Measurements from ENCODE around the gene UBR2.
"Not testable (repeated sequence)": the region's sequence is repeated elsewhere in the genome, so short reads cannot be mapped to it uniquely, and the experiment has no call there.

Gene UBR2

DNA sequence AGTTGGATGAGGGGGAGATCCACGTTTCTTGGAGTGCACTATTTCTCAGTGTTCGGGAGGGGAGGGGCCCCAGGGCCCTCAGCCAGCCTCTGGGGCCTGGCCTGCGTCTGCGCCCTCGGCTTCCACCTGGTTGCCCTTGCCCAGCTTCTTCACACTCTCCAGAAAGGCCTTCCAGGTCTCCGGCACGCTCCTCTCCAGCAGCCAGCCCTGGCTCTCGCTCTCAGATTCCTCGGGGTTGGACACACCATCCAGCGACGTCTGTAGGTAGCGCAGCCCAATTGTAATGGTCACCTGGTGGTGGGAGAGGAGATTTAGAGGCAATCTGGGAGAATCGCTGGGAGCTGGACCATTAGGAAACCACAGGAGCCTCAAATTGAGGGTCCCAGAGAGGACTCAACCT, 134.4 kb downstream of the UBR2 start:
- H3K4me1 ChIP-seq (ENCODE audit: control insufficient read depth in 5 of 5, insufficient read depth in 5 of 5, low read length in 5 of 5): peaks cover 0 to 14% (median 12%) of the 10 kb centered on the region in 5 donors
- no peak overlapping the region for H3K27ac ChIP-seq (ENCODE audit: low read depth, low read length)
- no peak overlapping the region for H3K4me3 ChIP-seq (ENCODE audit: low read depth in 1 of 5, low read length in 5 of 5)
- no peak overlapping the region for H3K9ac ChIP-seq (ENCODE audit: low read length in 5 of 5)
- no peaks in the 10 kb centered on the region for H3K27me3 ChIP-seq (ENCODE audit: control insufficient read depth in 5 of 5, insufficient read depth in 4 of 5, low read length in 5 of 5)
- peaks cover 3 to 11% (median 7%) of the 10 kb centered on the region in 5 donors for H3K36me3 ChIP-seq (ENCODE audit: control insufficient read depth in 5 of 5, insufficient read depth in 5 of 5, low read length in 5 of 5)
- H3K9me3 ChIP-seq (ENCODE audit: control insufficient read depth in 5 of 5, low read length in 5 of 5): no peaks in the 10 kb centered on the region

DNA sequence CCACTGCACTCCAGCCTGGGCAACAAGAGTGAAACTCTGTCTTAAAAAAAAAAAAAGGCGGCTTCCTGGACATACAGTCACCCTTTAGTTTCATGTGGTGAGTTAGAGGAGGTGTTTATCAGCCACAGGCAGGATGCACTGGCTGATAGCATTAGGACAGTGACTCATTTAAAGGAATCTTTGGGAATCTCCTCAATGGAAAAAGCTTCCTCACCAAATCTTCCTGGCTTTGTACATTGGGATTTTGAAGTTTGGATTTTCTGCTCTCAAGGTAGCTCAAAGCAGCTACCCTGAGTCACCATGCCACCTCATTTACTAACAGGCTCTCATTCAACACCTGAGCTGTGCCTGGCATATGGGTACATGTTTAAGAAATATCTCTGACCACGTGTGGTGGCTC, 138.4 kb downstream of the UBR2 start:
- no peak overlapping the region for H3K9ac ChIP-seq (ENCODE audit: low read length in 5 of 5)
- H3K27me3 ChIP-seq (ENCODE audit: control insufficient read depth in 5 of 5, insufficient read depth in 4 of 5, low read length in 5 of 5): no peaks in the 10 kb centered on the region
- H3K36me3 ChIP-seq (ENCODE audit: control insufficient read depth in 5 of 5, insufficient read depth in 5 of 5, low read length in 5 of 5): no peaks in the 10 kb centered on the region
- H3K4me1 ChIP-seq (ENCODE audit: control insufficient read depth in 5 of 5, insufficient read depth in 5 of 5, low read length in 5 of 5): peaks cover 0 to 17% (median 12%) of the 10 kb centered on the region in 5 donors
- no peak overlapping the region for H3K27ac ChIP-seq (ENCODE audit: low read depth, low read length)
- no peaks in the 10 kb centered on the region for H3K9me3 ChIP-seq (ENCODE audit: control insufficient read depth in 5 of 5, low read length in 5 of 5)
- H3K4me3 ChIP-seq (ENCODE audit: low read depth in 1 of 5, low read length in 5 of 5): no peak overlapping the region

DNA sequence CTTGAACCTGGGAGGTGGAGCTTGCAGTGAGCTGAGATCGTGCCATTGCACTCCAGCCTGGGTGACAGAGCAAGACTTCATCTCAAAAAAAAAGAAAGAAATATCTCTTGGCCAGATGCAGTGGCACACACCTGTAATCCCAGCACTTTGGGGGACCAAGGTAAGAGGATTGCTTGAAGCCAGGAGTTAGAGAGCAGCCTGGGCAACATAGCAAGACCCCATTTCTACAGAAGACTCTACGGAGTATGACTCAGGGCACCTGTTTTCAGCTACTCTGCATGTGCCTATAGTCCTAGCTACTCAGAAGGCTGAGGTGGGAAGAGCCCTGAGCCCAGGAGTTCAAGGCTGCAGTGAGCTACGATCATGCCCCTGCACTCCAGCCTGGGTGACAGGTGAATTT, 139.0 kb downstream of the UBR2 start:
- not testable (repeated sequence) for H3K9ac ChIP-seq (ENCODE audit: low read length in 5 of 5); H3K36me3 ChIP-seq (ENCODE audit: control insufficient read depth in 5 of 5, insufficient read depth in 5 of 5, low read length in 5 of 5); H3K27ac ChIP-seq (ENCODE audit: low read depth, low read length); H3K9me3 ChIP-seq (ENCODE audit: control insufficient read depth in 5 of 5, low read length in 5 of 5); H3K27me3 ChIP-seq (ENCODE audit: control insufficient read depth in 5 of 5, insufficient read depth in 4 of 5, low read length in 5 of 5); H3K4me3 ChIP-seq (ENCODE audit: low read depth in 1 of 5, low read length in 5 of 5)
- H3K4me1 ChIP-seq (ENCODE audit: control insufficient read depth in 5 of 5, insufficient read depth in 5 of 5, low read length in 5 of 5): peaks cover 0 to 17% (median 12%) of the 10 kb centered on the region in 5 donors

DNA sequence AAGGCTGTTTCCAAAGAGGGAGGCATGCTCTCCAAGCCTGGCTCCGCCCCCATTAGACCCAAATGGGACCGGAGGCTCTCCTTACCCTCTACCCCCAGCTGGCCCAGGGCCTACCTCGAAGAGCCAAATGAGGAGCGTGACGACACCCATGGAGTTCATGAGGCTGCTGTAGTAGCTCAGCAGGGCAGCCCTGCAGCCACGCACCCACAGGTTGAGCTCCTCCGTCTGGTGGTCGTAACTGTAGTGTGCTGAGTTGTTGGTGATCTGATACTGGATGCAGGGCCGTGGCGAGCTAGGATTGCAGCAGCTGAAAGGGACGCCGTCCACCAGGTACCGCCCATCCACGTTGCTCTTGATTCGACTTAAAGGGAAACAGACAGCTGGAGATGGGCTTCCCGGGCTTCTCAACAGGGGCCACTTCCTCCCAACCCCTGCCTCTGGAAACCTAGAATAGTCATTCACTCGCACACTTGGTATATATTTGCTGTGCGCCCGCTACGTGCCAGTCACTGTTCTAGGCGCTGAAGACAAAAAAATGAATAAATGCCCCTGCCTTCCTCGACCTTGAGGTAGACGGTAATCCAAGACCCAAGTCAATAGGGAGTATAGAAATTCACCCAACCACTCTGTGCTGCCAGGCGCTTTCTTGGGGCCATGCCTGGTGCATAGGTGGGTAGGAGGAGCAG, 140.6 kb downstream of the UBR2 start:
- H3K27ac ChIP-seq (ENCODE audit: low read depth, low read length): no peak overlapping the region

DNA sequence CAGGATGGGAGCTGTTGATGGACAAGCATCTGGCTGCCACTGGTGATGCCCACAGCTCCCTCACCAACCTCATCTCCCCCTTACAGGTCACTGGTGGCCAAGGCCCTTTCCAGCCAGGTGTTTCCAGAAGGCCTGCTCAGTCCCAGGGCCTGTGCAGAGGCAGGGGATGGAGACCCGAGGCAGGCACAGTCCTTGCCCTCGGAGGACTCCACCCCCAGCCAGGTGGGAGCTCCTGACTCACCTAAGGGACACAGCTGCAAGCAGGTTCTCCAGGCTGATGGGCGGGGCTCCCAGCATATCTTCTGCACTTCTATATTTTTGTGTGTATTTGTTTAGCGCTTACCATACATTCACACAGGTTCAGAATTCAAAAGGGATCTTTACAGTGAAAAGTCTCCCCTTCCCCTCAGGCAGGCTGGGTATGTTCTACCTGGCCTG, 141.1 kb downstream of the UBR2 start:
- Histone ChIP-seq H3K9ac (ENCODE audit: low read length in 5 of 5) (no peak overlapping the region), H3K36me3 (ENCODE audit: control insufficient read depth in 5 of 5, insufficient read depth in 5 of 5, low read length in 5 of 5) (no peaks in the 10 kb centered on the region), H3K27ac (ENCODE audit: low read depth, low read length) (no peak overlapping the region), H3K9me3 (ENCODE audit: control insufficient read depth in 5 of 5, low read length in 5 of 5) (no peaks in the 10 kb centered on the region), H3K27me3 (ENCODE audit: control insufficient read depth in 5 of 5, insufficient read depth in 4 of 5, low read length in 5 of 5) (no peaks in the 10 kb centered on the region), H3K4me3 (ENCODE audit: low read depth in 1 of 5, low read length in 5 of 5) (peak overlapping the region in 1 of 5 donors; percentile 86), H3K4me1 (ENCODE audit: control insufficient read depth in 5 of 5, insufficient read depth in 5 of 5, low read length in 5 of 5) (peaks cover 0 to 17% (median 12%) of the 10 kb centered on the region in 5 donors)

More for the DNA sequence above, 140.6 kb downstream of the UBR2 start:
- Histone ChIP-seq H3K4me1 (ENCODE audit: control insufficient read depth in 5 of 5, insufficient read depth in 5 of 5, low read length in 5 of 5) (peaks cover 0 to 17% (median 12%) of the 10 kb centered on the region in 5 donors), H3K9ac (ENCODE audit: low read length in 5 of 5) (peak overlapping the region in 1 of 5 donors; percentile 42), H3K9me3 (ENCODE audit: control insufficient read depth in 5 of 5, low read length in 5 of 5) (no peaks in the 10 kb centered on the region), H3K27me3 (ENCODE audit: control insufficient read depth in 5 of 5, insufficient read depth in 4 of 5, low read length in 5 of 5) (no peaks in the 10 kb centered on the region), H3K36me3 (ENCODE audit: control insufficient read depth in 5 of 5, insufficient read depth in 5 of 5, low read length in 5 of 5) (no peaks in the 10 kb centered on the region), H3K4me3 (ENCODE audit: low read depth in 1 of 5, low read length in 5 of 5) (peak overlapping the region; percentile 48 to 86 (median 82))

DNA sequence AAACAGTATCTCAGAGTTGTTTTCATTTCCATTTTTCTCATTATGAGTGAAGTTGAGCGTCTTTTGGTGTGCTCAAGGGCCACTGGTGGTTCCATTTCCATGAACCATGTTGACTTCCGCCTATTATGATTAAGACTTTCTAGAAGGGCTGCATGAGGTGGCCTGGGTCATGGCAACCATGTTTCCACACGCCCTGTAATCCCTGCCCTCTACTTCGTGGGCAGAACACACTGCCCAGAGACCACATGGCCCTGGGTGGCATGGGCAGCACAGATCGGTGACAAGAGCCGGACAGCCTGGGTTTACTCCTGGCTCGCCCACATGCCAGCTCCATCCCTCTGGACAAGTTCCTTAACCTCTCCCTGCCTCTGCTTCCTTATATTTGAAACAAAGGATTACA, 143.8 kb downstream of the UBR2 start:
- no peak overlapping the region for H3K27ac ChIP-seq (ENCODE audit: low read depth, low read length)
- no peak overlapping the region for H3K4me3 ChIP-seq (ENCODE audit: low read depth in 1 of 5, low read length in 5 of 5)
- H3K4me1 ChIP-seq (ENCODE audit: control insufficient read depth in 5 of 5, insufficient read depth in 5 of 5, low read length in 5 of 5): peaks cover 0 to 17% (median 12%) of the 10 kb centered on the region in 5 donors
- no peaks in the 10 kb centered on the region for H3K27me3 ChIP-seq (ENCODE audit: control insufficient read depth in 5 of 5, insufficient read depth in 4 of 5, low read length in 5 of 5)
- no peak overlapping the region for H3K9ac ChIP-seq (ENCODE audit: low read length in 5 of 5)
- peaks cover 2 to 15% (median 11%) of the 10 kb centered on the region in 5 donors for H3K9me3 ChIP-seq (ENCODE audit: control insufficient read depth in 5 of 5, low read length in 5 of 5)
- no peaks in the 10 kb centered on the region for H3K36me3 ChIP-seq (ENCODE audit: control insufficient read depth in 5 of 5, insufficient read depth in 5 of 5, low read length in 5 of 5)

DNA sequence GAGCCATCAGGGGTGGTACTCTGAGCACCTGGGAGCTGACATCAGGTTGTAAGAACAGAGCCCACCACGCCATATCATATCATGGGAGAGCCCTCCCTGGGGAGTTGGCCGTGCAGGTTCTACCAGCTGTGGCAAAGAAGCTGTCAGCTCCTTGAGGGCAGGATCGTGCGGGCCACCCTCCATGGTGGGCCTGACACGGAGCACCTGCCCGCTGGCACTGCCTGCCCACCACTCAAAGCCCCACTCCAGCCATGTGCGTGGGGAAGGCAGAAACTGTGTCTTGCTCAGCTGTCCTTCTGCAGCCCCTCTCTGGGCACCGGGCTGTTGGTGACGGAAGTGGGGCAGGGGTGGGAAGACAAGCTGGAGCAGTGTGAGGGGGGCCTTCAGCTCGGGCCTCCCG, 144.3 kb downstream of the UBR2 start:
- Histone ChIP-seq H3K27me3 (ENCODE audit: control insufficient read depth in 5 of 5, insufficient read depth in 4 of 5, low read length in 5 of 5) (no peaks in the 10 kb centered on the region), H3K4me3 (ENCODE audit: low read depth in 1 of 5, low read length in 5 of 5) (no peak overlapping the region), H3K27ac (ENCODE audit: low read depth, low read length) (no peak overlapping the region), H3K4me1 (ENCODE audit: control insufficient read depth in 5 of 5, insufficient read depth in 5 of 5, low read length in 5 of 5) (peaks cover 0 to 17% (median 12%) of the 10 kb centered on the region in 5 donors), H3K9ac (ENCODE audit: low read length in 5 of 5) (no peak overlapping the region), H3K9me3 (ENCODE audit: control insufficient read depth in 5 of 5, low read length in 5 of 5) (peaks cover 2 to 15% (median 11%) of the 10 kb centered on the region in 5 donors), H3K36me3 (ENCODE audit: control insufficient read depth in 5 of 5, insufficient read depth in 5 of 5, low read length in 5 of 5) (no peaks in the 10 kb centered on the region)

DNA sequence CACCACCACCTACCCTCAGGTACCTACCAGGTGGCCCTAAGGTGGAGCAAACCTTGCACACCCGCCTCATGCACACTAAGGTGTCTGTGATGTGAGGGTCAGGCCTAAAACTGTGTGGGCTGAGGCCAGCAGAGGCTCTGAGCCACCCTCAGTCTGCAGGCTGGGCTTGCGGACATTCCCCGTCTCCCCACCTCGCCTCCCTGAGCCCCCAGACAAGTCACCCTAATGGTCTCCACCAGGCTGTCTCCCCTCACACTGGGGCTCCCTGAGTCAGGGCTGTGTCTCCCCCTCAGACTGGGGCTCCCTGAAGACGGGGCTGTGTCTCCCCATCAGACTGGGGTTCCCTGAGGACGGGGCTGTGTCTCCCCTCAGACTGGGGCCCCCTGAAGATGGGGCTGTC, 146.0 kb downstream of the UBR2 start:
- Histone ChIP-seq H3K9me3 (ENCODE audit: control insufficient read depth in 5 of 5, low read length in 5 of 5) (peaks cover 2 to 15% (median 11%) of the 10 kb centered on the region in 5 donors), H3K27ac (ENCODE audit: low read depth, low read length) (no peak overlapping the region), H3K27me3 (ENCODE audit: control insufficient read depth in 5 of 5, insufficient read depth in 4 of 5, low read length in 5 of 5) (no peaks in the 10 kb centered on the region), H3K36me3 (ENCODE audit: control insufficient read depth in 5 of 5, insufficient read depth in 5 of 5, low read length in 5 of 5) (no peaks in the 10 kb centered on the region), H3K4me1 (ENCODE audit: control insufficient read depth in 5 of 5, insufficient read depth in 5 of 5, low read length in 5 of 5) (peaks cover 0 to under 1% (median 0%) of the 10 kb centered on the region in 5 donors), H3K9ac (ENCODE audit: low read length in 5 of 5) (no peak overlapping the region), H3K4me3 (ENCODE audit: low read depth in 1 of 5, low read length in 5 of 5) (no peak overlapping the region)

DNA sequence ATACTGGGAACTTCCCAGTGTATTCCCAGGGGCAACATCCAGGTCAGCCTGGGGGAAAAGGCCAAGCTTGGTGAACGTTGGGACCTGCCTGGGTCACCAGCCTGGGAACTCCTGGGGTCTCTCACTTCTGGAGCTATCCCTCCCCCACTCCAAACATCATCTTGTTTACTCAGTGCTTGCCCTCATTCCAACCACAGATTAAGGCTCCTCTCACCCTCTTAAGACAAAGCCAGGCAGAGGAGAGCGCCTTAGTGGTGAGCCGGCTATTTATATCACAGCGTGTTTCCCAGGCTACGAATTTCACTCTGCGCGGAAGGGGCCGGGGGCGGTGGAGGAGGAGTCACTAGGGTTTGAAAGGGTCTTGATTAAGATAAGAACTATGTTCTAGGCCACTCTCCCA, 146.5 kb downstream of the UBR2 start:
- Histone ChIP-seq H3K27me3 (ENCODE audit: control insufficient read depth in 5 of 5, insufficient read depth in 4 of 5, low read length in 5 of 5) (no peaks in the 10 kb centered on the region), H3K4me3 (ENCODE audit: low read depth in 1 of 5, low read length in 5 of 5) (no peak overlapping the region), H3K36me3 (ENCODE audit: control insufficient read depth in 5 of 5, insufficient read depth in 5 of 5, low read length in 5 of 5) (no peaks in the 10 kb centered on the region), H3K4me1 (ENCODE audit: control insufficient read depth in 5 of 5, insufficient read depth in 5 of 5, low read length in 5 of 5) (no peaks in the 10 kb centered on the region), H3K9ac (ENCODE audit: low read length in 5 of 5) (no peak overlapping the region), H3K9me3 (ENCODE audit: control insufficient read depth in 5 of 5, low read length in 5 of 5) (peaks cover 2 to 15% (median 11%) of the 10 kb centered on the region in 5 donors), H3K27ac (ENCODE audit: low read depth, low read length) (no peak overlapping the region)

DNA sequence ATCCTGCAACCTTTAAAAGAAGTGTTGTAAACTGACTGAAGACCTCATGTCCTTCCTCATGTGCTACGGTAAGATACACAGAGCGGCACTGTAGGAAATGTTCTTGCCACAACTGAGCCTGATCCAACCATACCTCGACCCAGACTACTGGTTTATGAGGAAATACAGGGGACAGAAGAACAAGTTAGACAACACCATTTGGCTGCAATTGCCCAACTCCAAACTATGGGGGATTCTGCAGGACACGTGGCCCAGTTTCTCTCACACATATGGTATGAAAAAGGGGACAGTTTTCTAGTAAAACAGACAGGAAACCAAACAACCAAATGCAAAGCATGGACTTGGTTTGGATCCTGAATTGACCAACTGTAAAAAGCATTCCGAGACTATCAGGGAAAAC, 148.1 kb downstream of the UBR2 start:
- Histone ChIP-seq H3K4me1 (ENCODE audit: control insufficient read depth in 5 of 5, insufficient read depth in 5 of 5, low read length in 5 of 5) (no peaks in the 10 kb centered on the region), H3K9me3 (ENCODE audit: control insufficient read depth in 5 of 5, low read length in 5 of 5) (peaks cover 2 to 15% (median 11%) of the 10 kb centered on the region in 5 donors), H3K27me3 (ENCODE audit: control insufficient read depth in 5 of 5, insufficient read depth in 4 of 5, low read length in 5 of 5) (no peaks in the 10 kb centered on the region), H3K4me3 (ENCODE audit: low read depth in 1 of 5, low read length in 5 of 5) (no peak overlapping the region), H3K27ac (ENCODE audit: low read depth, low read length) (no peak overlapping the region), H3K9ac (ENCODE audit: low read length in 5 of 5) (no peak overlapping the region), H3K36me3 (ENCODE audit: control insufficient read depth in 5 of 5, insufficient read depth in 5 of 5, low read length in 5 of 5) (no peaks in the 10 kb centered on the region)
